Activated CD8-positive, alpha-beta T cell treated with anti-CD3 and anti-CD28 coated beads for 36 hours (primary cell): Measurements from ENCODE around the gene MAPKAP1. TPM values are rescaled to one million over a fixed set of nuclear protein-coding genes. Genes with fewer than 3 reads are reported as not detected.

Source experiments
- ATAC-seq: fragments of 200-7000 bp; cut with Tn5 transposase; one replicate; pipeline ENCODE4 v1.10.0; 2021; ENCODE audit warnings: mild to moderate bottlenecking, moderate library complexity
- CTCF ChIA-PET: fragments of 350-600 bp; sonication (Branson Sonifier 250); formaldehyde crosslinking; loops from one replicate; lab custom pipeline; 2021; ENCODE audit warnings: antibody characterized with exemption; lab: Charles Lee
- POLR2A ChIA-PET: fragments of 350-600 bp; sonication (Branson Sonifier 250); formaldehyde crosslinking; loops from one replicate; lab custom pipeline; 2021; ENCODE audit warnings: antibody characterized with exemption; lab: Charles Lee
- DNase-seq: peaks from one replicate; pipeline ENCODE4 v3.0.0-alpha.2; 2020
- H3K27ac Mint-ChIP-seq: one replicate; pipeline ENCODE4 v1.8.0; 2021; ENCODE audit warnings: mild to moderate bottlenecking, mixed read lengths
- H3K27me3 Mint-ChIP-seq: one replicate; pipeline ENCODE4 v1.8.0; 2021; ENCODE audit warnings: mixed read lengths
- H3K36me3 Mint-ChIP-seq: one replicate; pipeline ENCODE4 v1.8.0; 2021; ENCODE audit warnings: low read depth, mixed read lengths
- H3K4me1 Mint-ChIP-seq: one replicate; pipeline ENCODE4 v1.8.0; 2021; ENCODE audit warnings: low read depth, mixed read lengths
- H3K4me3 Mint-ChIP-seq: one replicate; pipeline ENCODE4 v1.8.0; 2021; ENCODE audit warnings: mild to moderate bottlenecking, moderate library complexity, mixed read lengths
- H3K9me3 Mint-ChIP-seq: one replicate; pipeline ENCODE4 v1.8.0; 2021; ENCODE audit warnings: mixed read lengths
- CTCF ChIP-seq: fragments of 200-600 bp; IDR thresholded peaks from one replicate; pipeline ENCODE4 v1.8.0; 2022; ENCODE audit warnings: antibody characterized with exemption, mild to moderate bottlenecking
- intact Hi-C: fragments of 100-400 bp; cut with micrococcal nuclease; formaldehyde crosslinking; loops from one replicate; pipeline ENCODE4 v1.10.0; 2022
- total RNA-seq, 2 experiments: library from RNA; stranded (reverse); gene quantifications; one replicate each; pipeline ENCODE4 v1.2.3, GENCODE V29; 2021

MAPKAP1 gene
- total RNA-seq, 2 experiments from 2014 or later: 58.8 to 62.4 TPM

- no peak for DNase-seq
- intact Hi-C loops: no loop called here
- no peaks in the 10 kb centered on the region for H3K4me1 Mint-ChIP-seq
- ATAC-seq: no peak
- H3K4me3 Mint-ChIP-seq: no peak overlapping the region
- H3K36me3 Mint-ChIP-seq: no peaks in the 10 kb centered on the region
- ChIA-PET POLR2A (no interaction called here), CTCF (interaction anchor here (0.6 kb wide), 1 partner anchor 761 kb away, joined by 3 read pairs; no protein-coding TSS in a partner anchor)
- no peak for TF ChIP-seq CTCF
- peaks cover 3% of the 10 kb centered on the region for H3K27me3 Mint-ChIP-seq
- H3K27ac Mint-ChIP-seq: no peak overlapping the region
- H3K9me3 Mint-ChIP-seq: no peaks in the 10 kb centered on the region
These were observed 32.4 kb upstream of the MAPKAP1 start for GRCh38 chr9:125739436-125739835.

- ATAC-seq: no peak
- no peaks in the 10 kb centered on the region for H3K4me1 Mint-ChIP-seq
- no peaks in the 10 kb centered on the region for H3K27me3 Mint-ChIP-seq
- no peaks in the 10 kb centered on the region for H3K36me3 Mint-ChIP-seq
- H3K9me3 Mint-ChIP-seq: no peaks in the 10 kb centered on the region
- intact Hi-C loops: no loop called here
- H3K27ac Mint-ChIP-seq: no peak overlapping the region
- H3K4me3 Mint-ChIP-seq: no peak overlapping the region
- no peak for DNase-seq
- TF ChIP-seq CTCF: no peak
- CTCF ChIA-PET: no interaction called here
- POLR2A ChIA-PET: no interaction called here
These were observed 25.6 kb upstream of the MAPKAP1 start for GRCh38 chr9:125732562-125732961.

- DNase-seq (no peak), ATAC-seq (no peak)
- Mint-ChIP-seq H3K9me3 (no peaks in the 10 kb centered on the region), H3K36me3 (no peaks in the 10 kb centered on the region), H3K27me3 (peaks cover 1% of the 10 kb centered on the region), H3K4me1 (no peaks in the 10 kb centered on the region), H3K4me3 (no peak overlapping the region), H3K27ac (no peak overlapping the region)
- no peak for TF ChIP-seq CTCF
- POLR2A ChIA-PET: interaction anchor here (0.6 kb wide), 1 partner anchor 135 kb away, joined by 3 read pairs; no protein-coding TSS in a partner anchor
- CTCF ChIA-PET: no interaction called here
- intact Hi-C loops: no loop called here
These were observed 23.2 kb upstream of the MAPKAP1 start for GRCh38 chr9:125730168-125730567.

GRCh38 chr9:125726456-125727132, 19.6 kb upstream of the MAPKAP1 start:
- ChIA-PET POLR2A (no interaction called here), CTCF (no interaction called here)
- no peak for TF ChIP-seq CTCF
- Mint-ChIP-seq H3K36me3 (no peaks in the 10 kb centered on the region), H3K9me3 (no peaks in the 10 kb centered on the region), H3K27ac (no peak overlapping the region), H3K4me1 (no peaks in the 10 kb centered on the region), H3K27me3 (peaks cover 1% of the 10 kb centered on the region), H3K4me3 (no peak overlapping the region)
- intact Hi-C loops: no loop called here
- DNase-seq (no peak), ATAC-seq (no peak)

- ChIA-PET POLR2A (interaction anchor here (0.9 to 2.2 kb wide), 2 partner anchors 38 to 764 kb away, joined by 3 to 8 read pairs; no protein-coding TSS in a partner anchor), CTCF (interaction anchor here (0.8 to 2.0 kb wide), 4 partner anchors 9 to 149 kb away, joined by 3 to 7 read pairs (median 3); no protein-coding TSS in a partner anchor)
- no peaks in the 10 kb centered on the region for H3K27me3 Mint-ChIP-seq
- no peak for DNase-seq
- H3K4me3 Mint-ChIP-seq: peak overlapping the region; percentile 84
- H3K36me3 Mint-ChIP-seq: peaks cover 7% of the 10 kb centered on the region
- TF ChIP-seq CTCF: no peak
- intact Hi-C loops: no loop called here
- ATAC-seq: no peak
- peak overlapping the region; percentile 85 for H3K27ac Mint-ChIP-seq
- peaks cover 35% of the 10 kb centered on the region for H3K4me1 Mint-ChIP-seq
- no peaks in the 10 kb centered on the region for H3K9me3 Mint-ChIP-seq
These were observed 430 bp upstream of the MAPKAP1 start for GRCh38 chr9:125707472-125707804.
